RWPE2 (cell line): ENCODE data around the gene LLGL1.

Source experiments
- ATAC-seq: fragments of 200-7000 bp; cut with Tn5 transposase; 3 replicates; pipeline ENCODE4 v1.9.1; 2021; ENCODE audit warnings: low read depth
- DNase-seq: peaks from one replicate; pipeline ENCODE4 v3.0.0-alpha.2; 2020; ENCODE audit warnings: low spot score
- H3K27ac ChIP-seq: fragments of 450-650 bp; 2 replicates; pipeline ENCODE4 v1.5.1; 2017; ENCODE audit warnings: mild to moderate bottlenecking; ENCODE audit not compliant: poor library complexity, severe bottlenecking
- H3K27me3 ChIP-seq: fragments of 250-450 bp; sonication (Bioruptor Pico); 2 replicates; pipeline ENCODE4 v1.5.1; 2021; ENCODE audit warnings: mild to moderate bottlenecking, moderate library complexity; ENCODE audit not compliant: insufficient read depth, poor library complexity, severe bottlenecking
- H3K36me3 ChIP-seq: fragments of 250-450 bp; sonication (Bioruptor Pico); 2 replicates; pipeline ENCODE4 v1.5.1; 2020; ENCODE audit warnings: low read depth, mild to moderate bottlenecking, moderate library complexity
- H3K4me1 ChIP-seq: fragments of 250-450 bp; sonication (Bioruptor Pico); 2 replicates; pipeline ENCODE4 v1.5.1; 2021; ENCODE audit warnings: mild to moderate bottlenecking, moderate library complexity; ENCODE audit not compliant: insufficient read depth, poor library complexity, severe bottlenecking
- H3K4me3 ChIP-seq: fragments of 250-450 bp; sonication (Bioruptor Pico); 2 replicates; pipeline ENCODE4 v1.5.1; 2021; ENCODE audit warnings: mild to moderate bottlenecking, moderate library complexity; ENCODE audit not compliant: severe bottlenecking
- H3K9me3 ChIP-seq: fragments of 250-450 bp; sonication (Bioruptor Pico); 2 replicates; pipeline ENCODE4 v1.5.1; 2021; ENCODE audit warnings: mild to moderate bottlenecking, moderate library complexity; ENCODE audit not compliant: severe bottlenecking
- CTCF ChIP-seq: fragments of 450-650 bp; IDR thresholded peaks from one replicate; pipeline ENCODE4 v1.5.1; 2017; ENCODE audit warnings: mild to moderate bottlenecking, moderate library complexity; ENCODE audit not compliant: poor library complexity, severe bottlenecking

The LLGL1 gene

DNA sequence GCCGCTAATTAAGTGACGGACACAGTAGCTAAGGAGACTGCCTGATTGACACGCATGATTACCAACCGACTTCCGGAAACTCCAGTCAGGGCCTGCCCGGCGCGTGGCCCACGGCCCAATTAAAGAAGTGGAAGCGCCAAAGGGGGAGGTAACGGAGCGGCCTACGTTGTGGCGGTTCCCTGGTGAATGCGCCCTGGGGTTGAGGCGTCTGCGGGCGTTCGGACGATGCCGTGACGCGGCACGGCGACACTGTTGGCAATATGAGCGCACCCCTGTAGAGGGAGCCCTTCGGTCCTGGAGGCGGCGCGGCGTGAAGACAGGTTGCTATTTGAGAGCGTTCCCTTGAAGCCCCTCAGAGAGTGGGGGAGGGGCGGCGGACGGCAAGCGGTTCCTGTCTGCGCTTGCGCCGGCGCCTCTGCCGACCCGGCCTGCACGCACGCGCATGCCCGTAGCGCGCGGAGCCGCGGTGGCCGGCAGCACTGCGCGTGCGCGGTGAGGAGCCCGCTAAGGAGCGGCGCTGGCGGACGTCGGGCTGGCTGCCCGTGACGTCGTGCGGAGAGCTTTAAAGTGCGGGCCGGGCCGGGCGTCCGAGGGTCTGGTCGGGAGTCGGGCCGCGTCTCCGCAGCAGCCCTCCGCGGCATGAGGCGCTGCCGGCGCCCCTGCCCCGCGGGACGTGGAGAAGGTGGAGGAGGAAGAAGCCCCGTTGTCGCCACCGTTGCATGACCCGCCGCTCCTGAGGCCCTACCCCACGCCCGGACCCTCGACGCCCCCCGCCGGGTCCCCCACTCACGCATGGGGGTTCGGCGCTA, 41.9 kb upstream of the LLGL1 start, which contains the start of gene ALKBH5:
ALKBH5 (plus strand) TSS at position 495 of the 809 bp plus-strand sequence. CDS start 416 bp downstream, outside the sequence.
- H3K36me3 ChIP-seq, result peaks cover 29% of the 10 kb centered on the region
- ATAC-seq (peak; percentile 83), DNase-seq (peak; percentile 98)
- TF ChIP-seq CTCF, result peak; percentile 45
- H3K4me1 ChIP-seq, result peaks cover 12% of the 10 kb centered on the region
- H3K9me3 ChIP-seq, result no peaks in the 10 kb centered on the region
- H3K4me3 ChIP-seq, result peak within 1 kb of the TSS; percentile 67
- H3K27me3 ChIP-seq, result no peaks in the 10 kb centered on the region
- H3K27ac ChIP-seq, result peak within 1 kb of the TSS; percentile 78

DNA sequence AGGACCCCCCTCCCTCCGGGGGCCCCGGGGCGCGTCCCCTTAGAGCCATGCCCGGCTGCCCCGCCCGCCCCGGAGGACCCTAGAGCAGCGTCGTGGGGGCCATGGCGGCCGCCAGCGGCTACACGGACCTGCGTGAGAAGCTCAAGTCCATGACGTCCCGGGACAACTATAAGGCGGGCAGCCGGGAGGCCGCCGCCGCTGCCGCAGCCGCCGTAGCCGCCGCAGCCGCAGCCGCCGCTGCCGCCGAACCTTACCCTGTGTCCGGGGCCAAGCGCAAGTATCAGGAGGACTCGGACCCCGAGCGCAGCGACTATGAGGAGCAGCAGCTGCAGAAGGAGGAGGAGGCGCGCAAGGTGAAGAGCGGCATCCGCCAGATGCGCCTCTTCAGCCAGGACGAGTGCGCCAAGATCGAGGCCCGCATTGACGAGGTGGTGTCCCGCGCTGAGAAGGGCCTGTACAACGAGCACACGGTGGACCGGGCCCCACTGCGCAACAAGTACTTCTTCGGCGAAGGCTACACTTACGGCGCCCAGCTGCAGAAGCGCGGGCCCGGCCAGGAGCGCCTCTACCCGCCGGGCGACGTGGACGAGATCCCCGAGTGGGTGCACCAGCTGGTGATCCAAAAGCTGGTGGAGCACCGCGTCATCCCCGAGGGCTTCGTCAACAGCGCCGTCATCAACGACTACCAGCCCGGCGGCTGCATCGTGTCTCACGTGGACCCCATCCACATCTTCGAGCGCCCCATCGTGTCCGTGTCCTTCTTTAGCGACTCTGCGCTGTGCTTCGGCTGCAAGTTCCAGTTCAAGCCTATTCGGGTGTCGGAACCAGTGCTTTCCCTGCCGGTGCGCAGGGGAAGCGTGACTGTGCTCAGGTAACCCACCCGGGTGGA, 41.0 kb upstream of the LLGL1 start:
- TF ChIP-seq CTCF, result no peak
- Histone ChIP-seq H3K27ac (peak overlapping the region; percentile 78), H3K4me3 (peak overlapping the region; percentile 67), H3K9me3 (no peaks in the 10 kb centered on the region), H3K27me3 (no peaks in the 10 kb centered on the region), H3K36me3 (peaks cover 37% of the 10 kb centered on the region), H3K4me1 (peaks cover 12% of the 10 kb centered on the region)
- DNase-seq, result no peak
- ATAC-seq, result no peak

DNA sequence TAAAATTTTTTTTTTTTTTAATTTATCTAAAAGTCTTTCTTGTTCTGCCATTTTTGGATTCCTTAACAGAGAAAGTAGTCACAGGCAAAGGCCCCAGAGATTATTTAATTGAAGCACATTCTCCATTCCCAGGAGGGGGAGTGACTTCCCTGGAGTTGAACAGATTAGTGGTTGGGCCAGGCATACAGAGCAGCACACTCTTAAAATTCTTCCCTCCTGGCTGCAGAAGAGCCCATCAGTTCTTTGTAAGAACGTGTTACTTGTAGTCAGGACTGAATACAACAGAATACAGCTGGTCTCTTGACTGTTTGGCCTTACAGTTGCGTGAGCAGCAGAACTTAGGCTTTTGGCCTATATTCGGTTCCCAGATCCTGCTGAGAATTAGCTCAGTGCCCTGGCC, 40.0 kb upstream of the LLGL1 start:
- H3K27me3 ChIP-seq, result no peaks in the 10 kb centered on the region
- H3K36me3 ChIP-seq, result peaks cover 45% of the 10 kb centered on the region
- ATAC-seq (no peak), DNase-seq (no peak)
- peaks cover 12% of the 10 kb centered on the region for H3K4me1 ChIP-seq
- H3K9me3 ChIP-seq, result no peaks in the 10 kb centered on the region
- no peak for TF ChIP-seq CTCF
- peak overlapping the region; percentile 78 for H3K27ac ChIP-seq
- H3K4me3 ChIP-seq, result peak overlapping the region; percentile 67

DNA sequence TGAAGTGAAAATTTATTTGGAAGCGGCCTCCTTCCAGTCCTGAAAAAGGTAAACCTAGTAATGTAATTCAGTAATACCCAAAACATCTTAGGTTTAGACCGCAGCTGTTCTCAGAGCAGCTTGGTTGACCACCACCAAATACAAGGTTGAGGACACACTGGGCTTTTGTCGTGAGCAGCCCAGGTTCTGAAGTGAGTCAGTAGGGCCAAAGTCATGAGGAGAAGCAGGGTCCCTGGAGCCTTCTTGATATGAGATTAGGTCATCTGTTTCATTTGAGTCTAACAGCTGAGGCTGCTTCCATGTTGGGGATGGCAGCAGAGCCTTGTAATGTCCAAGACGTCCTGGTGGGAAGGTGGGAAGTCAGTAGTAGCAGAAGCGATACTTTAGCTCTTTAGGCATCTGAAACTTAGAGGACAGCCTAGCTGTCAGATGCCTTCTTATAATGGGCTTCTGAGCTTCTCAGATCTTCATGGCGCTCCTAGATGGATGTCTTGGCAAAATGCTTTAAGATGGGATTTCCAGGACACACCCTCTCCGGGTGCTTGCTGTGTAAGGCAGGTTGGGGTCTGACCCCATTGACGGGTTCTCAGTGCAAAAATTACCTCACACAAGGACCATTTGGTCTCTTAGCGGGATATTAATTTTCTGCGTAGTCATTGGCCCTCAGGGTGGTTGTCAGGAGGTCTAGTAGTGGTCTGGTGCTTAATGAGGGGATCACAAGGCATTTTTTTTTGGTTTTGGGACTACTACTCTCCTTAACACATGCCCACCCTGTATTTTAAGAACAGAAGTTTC, 39.4 kb upstream of the LLGL1 start:
- no peaks in the 10 kb centered on the region for H3K27me3 ChIP-seq
- H3K4me3 ChIP-seq, result peak overlapping the region; percentile 67
- peaks cover 12% of the 10 kb centered on the region for H3K4me1 ChIP-seq
- no peaks in the 10 kb centered on the region for H3K9me3 ChIP-seq
- TF ChIP-seq CTCF, result no peak
- peak overlapping the region; percentile 24 for H3K27ac ChIP-seq
- DNase-seq, result no peak
- no peak for ATAC-seq
- peaks cover 50% of the 10 kb centered on the region for H3K36me3 ChIP-seq
